HG02840 (cell line): Measurements from ENCODE around the gene TMEM250.
"Not testable (repeated sequence)": the region's sequence is repeated elsewhere in the genome, so short reads cannot be mapped to it uniquely, and the experiment has no call there.

Experiments used
- ATAC-seq: cut with Tn5 transposase; IDR thresholded peaks from one replicate; pipeline ENCODE4 v1.9.1; 2021; ENCODE audit warnings: mild to moderate bottlenecking, moderate library complexity, moderate number of reproducible peaks; ENCODE audit not compliant: unreplicated experiment, low FRiP score

TMEM250 gene

DNA sequence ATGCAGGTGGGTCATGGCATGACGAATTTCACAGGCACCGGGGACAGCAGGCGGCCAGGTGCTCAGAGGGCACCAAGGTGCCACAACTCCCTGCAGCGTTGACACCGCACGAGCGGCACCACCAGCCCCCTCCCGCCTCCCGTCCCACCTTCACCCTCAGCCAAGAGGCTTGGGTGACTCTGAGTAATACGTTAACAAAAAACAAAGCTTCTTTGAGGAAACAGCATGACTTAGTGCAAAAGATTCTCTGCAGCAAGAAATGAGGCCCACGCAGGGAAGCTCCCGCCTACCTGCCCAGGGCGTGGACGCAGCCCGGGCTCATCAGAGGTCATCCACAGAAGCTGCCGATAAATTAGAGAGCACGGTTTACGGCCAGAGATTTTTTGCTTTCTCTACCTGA, 4.1 kb downstream of the TMEM250 start:
- no peak for ATAC-seq

DNA sequence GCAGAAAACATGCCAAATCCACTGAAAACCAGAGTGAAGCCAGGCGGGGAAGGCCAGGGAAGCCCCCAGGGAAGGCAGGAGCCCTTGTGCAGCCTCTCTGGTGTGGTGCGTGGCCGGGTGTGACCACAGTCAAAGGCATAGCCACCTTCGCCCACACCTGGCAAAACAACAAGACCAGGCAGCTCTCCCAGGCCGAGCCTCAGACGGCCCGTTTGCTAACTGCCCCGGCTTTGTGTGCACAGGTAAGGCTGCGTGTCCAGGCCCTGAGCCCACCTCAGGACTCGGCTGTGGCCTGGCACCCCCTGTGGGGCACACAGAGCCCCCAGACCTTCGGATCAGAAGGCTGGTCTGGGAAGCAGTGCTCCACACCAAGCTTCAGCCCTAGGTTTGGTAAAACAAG, 6.1 kb downstream of the TMEM250 start:
- no peak for ATAC-seq

DNA sequence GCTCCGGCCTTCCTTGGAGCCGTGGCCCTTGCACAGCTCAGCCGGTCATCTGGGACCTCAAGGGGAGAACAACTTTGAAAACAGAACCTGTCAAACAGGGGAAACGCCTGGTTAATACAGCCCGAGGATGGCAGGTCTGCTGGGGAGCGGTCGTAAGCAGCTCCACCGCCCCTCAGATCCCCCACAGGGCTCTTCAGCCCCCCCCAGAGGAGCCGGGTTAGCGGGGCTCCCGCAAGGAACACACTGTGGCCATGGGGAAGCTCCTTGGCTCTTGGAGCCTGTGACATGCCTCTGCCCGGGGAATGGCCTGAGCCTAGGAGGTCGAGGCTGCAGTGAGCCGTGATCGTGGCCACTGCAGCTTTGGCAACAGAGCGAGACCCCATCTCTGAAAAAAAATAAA, 6.8 kb downstream of the TMEM250 start:
- no peak for ATAC-seq

DNA sequence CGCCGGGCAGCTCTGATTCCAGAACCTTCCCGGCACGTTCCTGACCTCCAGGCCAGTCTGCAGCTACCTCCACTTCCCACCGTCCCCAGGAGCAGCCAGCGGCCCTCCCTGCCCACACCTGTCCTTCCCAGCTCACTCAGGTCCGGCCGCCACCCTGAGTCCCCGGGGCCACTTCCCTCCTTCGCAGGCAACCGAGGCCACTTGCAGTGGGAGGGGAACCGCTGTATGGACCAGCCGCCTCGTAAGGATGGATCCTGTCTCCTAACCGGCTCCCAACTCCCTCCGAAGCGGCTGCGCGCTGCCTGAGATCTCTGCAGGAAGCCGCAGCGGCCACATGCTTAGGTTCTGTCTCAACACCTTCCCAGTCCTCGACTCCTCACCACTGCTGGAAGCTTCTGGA, 7.5 kb downstream of the TMEM250 start:
- ATAC-seq: no peak

DNA sequence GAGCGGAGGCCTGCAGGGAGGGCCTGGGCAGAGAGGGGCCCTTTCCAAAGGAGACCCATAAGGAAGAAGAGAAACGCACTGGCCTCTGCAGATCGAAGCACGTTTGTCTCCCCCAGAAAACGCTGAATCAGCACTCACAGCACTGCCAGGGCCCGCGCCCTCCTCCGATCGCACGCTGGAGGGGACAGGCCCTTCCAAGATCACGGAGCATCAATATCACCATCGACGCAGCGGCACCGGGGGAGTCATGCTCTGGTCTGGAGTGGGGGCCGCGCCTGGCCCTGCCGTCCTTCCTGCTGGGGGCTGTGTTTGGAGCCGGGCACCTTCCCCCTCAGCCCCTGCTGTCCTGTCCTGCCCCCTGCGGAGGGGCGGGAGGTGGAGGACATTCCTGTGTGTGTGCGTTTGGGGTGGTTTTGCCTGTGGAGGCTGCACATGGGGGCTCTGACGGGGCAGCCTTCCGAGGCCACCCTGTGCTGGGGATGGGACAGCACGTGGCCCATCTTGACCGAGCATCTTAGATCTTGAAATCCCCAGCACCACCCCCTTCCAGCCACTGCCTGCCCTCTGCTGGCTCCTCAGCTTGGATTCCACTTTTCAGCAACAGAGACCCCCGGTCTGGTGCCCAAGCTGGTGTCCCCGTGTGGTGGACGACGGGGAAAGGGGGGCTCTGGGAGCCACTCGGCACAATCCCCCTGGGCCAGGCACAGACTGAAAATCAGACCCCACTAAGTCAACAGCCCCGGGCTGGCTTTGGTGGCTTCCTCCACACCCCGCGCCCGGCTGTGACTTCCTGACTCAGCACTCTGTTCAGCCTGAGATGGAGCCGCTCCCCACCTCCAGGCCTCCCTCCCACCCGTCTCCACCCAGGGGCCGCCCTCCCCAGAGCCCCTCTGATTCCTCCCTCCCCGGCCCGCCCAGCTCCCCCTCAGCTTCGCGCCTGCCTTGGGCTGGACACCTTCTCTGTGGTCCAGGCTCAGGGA, 8.3 kb downstream of the TMEM250 start:
- peak; percentile 5 for ATAC-seq

DNA sequence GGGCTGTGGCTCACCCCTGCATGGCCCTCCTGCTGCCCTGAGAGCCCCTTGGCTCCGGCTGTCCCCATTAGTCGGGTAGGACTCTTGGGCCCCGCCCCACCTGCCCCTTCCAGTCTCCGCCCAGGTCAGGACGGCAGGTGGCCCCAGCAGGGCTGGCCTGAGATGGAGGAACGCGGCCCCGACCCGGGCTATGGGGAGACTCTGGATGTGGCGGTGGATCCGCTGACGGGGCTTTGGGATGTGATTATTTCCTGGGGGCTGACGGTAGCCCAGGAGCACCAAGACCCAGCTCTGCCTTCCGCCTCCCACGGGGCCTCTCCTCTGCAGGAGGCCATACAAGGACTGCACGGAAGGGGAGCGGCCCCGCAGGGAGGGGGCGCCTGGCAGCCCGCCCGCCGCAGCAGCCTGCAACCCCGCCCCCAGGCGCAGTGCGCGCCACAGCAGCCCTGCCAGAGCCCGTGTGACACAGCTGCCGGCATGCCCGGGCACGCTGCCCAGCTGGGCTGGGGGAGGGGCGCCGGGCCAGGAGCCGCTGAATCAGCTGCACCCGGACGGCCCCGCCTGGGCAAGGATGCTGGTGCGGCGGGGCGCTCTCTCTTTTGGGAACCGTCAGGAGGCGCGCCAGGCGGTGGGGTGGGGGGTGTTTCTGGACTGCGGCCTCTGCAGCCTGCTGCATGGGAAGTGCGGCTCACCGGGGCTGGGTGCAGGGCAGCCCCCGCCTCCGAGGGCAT, 9.2 kb downstream of the TMEM250 start:
- peak; percentile 80 for ATAC-seq

DNA sequence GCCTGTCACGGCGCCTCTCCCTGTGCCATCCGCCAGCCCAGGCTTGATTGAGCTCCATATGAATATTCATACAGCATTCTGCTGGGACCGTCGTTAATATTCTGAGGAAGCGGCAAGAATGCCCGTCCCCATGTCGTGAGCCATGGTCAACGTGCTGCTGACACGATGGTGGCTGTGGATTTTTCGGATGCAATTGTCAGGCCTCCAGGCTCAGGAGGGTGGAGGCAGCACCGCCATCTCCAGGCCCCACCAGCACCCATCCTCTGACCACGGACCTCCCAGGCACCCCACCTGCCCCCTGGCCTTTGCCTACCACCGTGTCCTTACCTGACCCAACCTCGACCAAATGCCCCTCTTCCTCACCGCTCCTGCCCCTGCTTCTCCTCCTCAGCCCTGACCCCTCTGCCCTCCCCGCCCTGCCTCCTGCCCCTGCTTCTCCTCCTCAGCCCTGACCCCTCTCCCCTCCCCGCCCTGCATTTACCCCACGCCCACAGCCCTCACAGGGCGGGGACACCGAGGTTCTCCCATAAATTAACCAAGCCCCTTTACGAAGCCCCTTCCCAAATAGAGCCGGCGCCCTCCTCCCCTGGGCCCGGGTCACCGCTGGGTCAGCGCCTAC, 9.9 kb downstream of the TMEM250 start:
- ATAC-seq: no peak

DNA sequence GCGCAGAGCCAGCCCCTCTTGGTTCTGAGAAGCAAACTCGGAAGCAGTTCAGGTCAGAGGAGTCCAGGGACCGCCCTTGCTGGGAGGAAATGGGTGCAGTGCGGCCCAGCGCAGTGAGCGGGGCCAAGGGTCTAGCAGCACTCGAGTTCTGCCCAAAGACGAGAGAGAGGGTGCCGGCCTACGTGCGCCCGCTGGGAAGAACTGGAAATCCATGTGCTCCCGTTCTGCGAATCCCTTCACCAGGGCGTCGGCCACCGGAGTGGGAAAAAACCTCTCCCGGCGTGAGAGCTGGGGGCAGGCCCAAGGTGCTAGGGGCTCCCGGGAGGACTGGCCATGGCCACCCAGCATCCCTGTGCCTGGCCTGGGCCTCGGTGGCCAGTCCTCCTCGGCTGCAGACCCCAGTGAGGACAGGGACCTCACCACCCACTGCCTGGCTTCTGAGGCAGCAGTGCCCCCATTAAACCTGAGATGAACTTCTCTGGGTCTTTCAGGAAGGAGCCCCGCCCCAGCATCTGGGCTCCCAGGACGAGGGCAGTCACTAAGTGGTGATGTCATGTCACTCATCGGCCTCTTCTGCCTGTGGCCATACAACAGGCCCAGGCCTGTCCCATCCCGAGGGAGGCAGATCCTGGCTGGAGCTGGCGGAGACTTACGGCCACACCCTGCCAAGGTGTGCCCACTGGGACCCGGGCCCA, 10.6 kb downstream of the TMEM250 start:
- ATAC-seq: no peak

DNA sequence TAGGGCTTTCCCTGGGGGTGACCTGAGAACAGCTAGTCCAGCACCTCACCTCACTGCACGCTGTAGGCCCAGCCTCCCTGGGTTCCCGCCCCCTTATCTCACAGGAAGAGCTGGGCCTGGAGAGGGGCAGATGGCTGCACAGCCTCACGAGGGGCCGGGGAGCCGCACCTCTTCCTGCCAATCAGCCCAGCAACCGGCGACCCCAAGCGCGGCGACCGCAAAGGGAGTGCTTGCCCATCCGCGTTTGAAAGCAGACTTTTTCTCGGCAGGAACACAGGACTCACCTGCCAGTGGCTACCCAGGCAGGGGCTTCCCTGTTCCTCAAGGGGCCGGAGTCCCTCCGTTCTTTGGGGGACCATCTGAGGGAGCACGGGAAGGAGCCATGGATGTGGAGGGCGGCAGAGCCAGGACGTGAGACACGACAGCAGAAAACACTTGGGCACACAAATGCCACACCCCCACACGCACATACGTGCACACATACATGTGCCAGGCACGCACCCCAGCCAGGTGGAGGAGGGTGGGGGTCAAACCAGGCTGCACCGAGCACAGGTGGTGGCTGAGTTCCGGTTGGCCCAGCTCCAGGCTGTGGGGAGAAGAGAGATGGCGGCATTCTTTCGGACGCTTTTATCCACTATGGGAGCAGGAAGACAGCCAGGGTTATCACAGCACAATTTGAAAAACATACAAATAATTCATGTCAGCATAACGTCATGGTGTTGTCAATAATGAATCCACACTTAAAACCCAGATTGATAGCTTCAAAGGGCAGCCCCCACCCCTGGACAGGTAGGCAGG, 11.3 kb downstream of the TMEM250 start:
- ATAC-seq: no peak

DNA sequence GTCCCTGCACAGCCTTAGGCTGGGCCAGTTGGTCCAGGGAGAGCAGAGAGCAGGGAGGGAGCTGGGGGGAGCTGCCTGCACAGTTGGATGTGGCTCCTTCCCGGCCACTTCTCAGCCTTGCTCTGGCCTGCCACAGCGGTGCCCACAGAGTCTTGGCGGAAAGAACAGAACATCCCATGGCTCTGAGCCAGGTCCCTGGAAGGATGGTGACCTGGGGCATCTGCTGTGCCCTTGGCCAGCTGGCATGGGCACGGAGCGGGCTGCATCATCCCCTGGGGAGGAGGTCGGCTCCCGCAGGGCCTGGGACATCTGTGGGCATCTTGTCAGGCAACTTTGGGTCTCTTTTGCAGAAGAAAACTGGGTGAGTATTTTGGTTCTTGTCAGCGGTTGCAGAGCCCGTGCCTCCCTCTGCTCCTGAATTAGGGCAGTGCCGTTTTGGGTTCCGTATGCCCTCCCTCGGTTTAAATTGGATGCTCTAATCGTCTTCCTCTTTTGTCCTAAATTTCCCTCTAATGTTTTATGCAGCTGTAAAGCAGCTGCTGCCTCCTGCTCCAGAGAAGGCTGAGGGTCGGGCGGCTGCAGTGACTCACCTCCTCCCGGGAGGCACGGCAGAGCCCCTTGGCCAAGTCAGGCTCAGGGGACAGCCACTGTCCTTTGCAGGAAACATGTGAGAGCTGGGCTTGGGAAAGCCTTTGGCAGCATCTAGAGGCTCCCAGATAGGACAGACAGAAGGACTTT, 13.1 kb downstream of the TMEM250 start:
- ATAC-seq: no peak

DNA sequence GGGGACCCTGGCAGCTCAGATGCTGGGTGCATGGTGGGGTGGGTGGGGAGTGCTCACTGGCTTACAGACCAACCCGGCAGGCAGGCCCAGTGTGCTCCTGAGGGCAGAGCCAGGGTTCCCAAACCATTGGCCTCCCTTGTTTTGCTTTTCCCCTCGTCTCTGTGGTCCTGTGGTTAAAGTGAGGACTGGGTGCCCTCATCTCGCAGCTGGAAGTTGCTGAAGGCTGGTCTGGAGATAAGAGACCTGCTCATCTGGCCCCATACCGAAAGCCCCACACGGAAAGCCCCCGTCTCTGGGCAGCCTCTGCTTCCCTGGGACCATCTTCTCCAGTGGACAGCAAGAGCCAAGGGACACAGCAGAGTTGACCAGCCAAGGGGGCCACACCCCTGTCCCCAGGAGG, 13.8 kb downstream of the TMEM250 start:
- ATAC-seq: no peak

DNA sequence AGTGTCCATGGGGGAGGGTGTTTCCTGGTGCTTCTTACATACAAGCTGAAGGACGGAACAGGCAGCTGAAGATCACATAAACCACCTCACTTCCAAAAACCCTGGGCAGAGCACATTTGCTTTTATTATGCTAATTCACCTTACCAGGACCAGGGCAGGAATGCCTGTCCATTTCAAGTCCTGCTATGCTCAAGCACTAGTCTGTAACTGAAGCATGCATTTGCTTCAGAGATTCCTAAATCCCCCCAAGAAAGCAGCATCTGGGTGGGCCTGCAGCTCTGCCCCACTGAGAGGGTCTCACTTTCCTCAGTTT, 14.2 kb downstream of the TMEM250 start:
- no peak for ATAC-seq

DNA sequence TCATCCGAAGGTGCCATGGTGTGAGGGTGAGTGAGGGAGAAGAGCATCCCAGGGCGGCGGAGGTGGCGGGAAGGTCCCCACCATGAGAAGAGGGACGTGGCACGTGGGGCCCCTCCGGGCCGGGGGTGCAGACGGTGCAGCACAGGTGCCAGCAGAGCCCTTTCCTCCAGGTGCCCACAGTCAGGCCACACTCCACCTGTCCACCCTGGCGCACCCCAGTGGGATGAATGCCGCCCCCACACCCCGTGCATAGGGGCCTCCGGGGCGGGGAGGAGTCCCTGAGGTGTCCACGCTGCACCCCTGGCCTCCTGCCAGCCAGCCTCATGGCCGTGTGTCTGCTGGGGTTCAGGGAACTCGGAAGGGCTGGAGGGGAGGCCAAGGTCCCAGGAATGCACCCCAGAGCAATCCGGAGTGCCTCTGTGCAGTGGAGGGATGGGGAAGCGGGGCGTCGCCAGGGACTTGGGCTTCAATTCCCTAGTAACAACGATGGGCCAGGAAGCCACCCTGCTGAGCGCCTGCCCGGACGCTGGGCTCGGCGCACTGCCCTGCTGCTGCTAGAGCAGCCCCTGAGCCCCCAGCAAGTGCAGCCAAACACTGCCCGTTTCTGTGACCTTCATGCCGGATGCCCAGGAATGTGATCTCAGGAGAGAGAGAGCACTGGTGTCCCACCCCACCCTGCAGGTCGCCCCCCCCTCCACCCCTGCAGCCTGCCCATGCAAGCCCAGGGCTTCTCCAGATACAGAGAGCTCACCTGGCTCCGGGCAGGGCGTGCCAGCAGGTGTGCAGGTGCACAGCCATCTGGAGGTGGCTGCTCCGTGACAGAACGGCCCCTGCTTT, 14.8 kb downstream of the TMEM250 start:
- ATAC-seq: no peak

DNA sequence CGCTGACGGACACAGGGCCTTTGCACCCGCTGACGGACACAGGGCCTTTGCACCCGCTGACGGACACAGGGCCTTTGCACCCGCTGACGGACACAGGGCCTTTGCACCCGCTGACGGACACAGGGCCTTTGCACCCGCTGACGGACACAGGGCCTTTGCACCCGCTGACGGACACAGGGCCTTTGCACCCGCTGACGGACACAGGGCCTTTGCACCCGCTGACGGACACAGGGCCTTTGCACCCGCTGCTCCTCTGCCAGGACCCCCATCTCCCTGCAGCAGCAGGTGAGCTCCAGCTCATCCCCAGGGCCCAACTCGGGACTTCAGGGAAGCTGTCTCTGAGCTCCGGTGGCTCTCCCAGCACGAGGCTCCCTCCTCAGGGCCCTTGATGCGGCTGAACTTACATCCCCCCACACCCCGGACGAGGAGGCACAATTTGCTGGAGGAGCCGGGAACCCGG, 17.0 kb downstream of the TMEM250 start:
- ATAC-seq: not testable (repeated sequence)

DNA sequence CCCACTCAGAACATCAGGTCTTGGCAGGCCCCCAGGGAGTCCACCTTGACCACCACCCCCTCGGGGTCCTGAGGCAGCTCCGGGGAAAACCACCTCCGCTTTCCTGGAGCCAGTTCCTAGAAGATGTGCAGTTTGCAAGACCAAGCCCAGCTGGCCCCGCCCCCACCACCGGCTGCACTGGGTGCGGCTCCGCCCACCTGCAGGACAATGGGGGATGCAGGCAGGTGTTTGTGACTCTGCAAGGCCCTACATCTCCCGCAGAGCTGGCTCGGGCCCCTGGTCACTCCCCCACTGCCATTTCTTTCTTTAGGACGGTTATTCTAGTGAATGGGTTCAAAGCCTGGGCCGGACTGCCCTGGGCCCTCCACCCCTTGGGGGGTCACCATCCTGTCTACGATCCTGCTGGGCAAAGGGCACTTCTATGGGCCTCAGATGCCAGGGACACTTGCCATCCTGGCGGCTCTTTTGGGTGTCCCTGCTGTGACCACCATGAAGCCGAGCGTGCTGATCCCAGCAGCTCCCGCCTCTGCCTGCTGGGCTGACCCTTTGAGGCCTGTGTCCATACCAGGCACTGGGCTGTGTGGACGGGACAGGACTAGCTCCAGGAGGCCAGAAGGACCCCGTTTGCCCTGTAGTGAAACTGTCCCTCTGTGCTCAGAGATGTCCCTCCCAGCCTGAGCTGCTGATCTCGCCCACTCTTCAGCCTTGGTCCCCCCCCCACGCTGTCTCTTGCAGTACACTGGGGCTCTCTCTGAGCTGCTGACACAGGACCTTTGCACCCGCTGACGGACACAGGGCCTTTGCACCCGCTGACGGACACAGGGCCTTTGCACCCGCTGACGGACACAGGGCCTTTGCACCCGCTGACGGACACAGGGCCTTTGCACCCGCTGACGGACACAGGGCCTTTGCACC, 17.7 kb downstream of the TMEM250 start:
- no peak for ATAC-seq

DNA sequence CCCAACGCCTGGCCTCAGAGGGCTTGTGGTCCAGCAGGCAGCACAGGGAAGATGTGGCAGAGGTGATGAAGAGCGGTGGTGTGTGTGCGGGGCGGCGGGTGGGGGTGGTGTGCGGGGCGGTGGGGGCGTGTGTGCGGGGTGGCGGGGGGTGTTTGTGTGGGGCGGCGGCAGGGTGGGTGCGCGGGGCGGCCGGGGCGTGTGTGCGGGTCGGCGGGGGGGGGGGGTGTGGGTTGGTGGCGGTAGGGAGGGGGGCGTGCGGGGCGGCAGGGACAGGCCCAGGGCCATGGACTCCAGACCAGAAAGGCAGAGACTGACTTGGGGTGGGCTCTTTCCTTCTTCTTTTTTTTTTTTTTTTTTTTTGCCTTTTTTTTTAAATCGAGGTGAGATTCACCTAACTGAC, 19.1 kb downstream of the TMEM250 start:
- no peak for ATAC-seq

DNA sequence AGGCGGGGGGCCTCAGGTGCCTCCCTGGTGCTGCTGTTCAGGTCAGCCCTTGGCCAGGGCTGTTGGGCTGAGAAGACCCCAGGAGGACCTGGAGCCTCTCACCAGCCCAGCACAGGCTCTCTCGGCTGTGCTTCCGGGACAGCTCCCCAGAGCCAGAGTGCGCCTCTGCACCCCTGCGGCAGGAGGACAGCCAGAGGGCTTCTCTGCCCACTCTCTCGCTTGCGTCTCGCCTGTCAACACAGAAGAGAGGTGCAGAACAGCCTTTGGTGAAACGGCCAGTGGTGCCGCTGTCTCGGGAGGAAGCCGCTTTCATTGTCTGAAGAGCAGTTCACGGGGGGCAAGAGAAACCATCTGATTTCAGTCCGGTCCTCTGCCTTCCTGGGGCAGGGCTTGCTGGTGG, 19.8 kb downstream of the TMEM250 start:
- no peak for ATAC-seq
